NB4 (cell line): ENCODE data around the gene FAM240A.

Experiments
- DNase-seq: peaks from one replicate; pipeline ENCODE4 v3.0.0; 2010; ENCODE audit warnings: low read depth
- H3K4me3 ChIP-seq: one replicate; pipeline ENCODE4 v1.5.1; 2011; ENCODE audit warnings: mild to moderate bottlenecking, low read depth, low read length, moderate library complexity
- MYC ChIP-seq: IDR thresholded peaks from 2 replicates; pipeline ENCODE4 v1.6.1; 2011; ENCODE audit warnings: low read depth, low read length
- POLR2A ChIP-seq: IDR thresholded peaks from 2 replicates; pipeline ENCODE4 v1.6.1; 2011; ENCODE audit warnings: mild to moderate bottlenecking; ENCODE audit not compliant: insufficient read length; ENCODE audit errors: extremely low read depth
- TF ChIP-seq, protein P1 (sequence below): IDR thresholded peaks from one replicate; pipeline ENCODE4 v1.5.1; 2012; ENCODE audit warnings: low read depth, low read length
- TF ChIP-seq, protein P2 (sequence below): IDR thresholded peaks from 2 replicates; pipeline ENCODE4 v1.6.1; 2011; ENCODE audit warnings: low read depth, low read length

FAM240A gene

DNA sequence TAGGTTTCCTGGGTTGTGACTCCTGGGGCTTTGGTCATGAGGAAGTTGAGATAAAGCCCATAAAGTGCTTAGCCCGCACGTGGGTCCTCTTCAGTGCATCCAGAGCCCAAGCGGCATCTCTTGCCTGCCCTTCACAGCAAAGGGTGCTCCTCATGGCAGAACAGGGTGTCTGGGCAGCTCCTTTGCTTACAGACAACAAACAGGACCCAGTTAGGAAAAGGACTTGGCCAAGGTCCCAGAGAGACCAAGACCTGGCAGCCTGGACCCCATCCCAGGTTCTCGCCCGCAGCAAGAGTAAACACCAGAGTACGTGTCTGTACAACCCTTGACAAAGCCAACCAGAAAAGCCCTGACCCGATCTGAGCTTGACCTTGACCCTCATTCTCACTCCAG lies 54.1 kb downstream of the FAM240A start:
- DNase-seq: no peak
- TF ChIP-seq, protein P1, sequence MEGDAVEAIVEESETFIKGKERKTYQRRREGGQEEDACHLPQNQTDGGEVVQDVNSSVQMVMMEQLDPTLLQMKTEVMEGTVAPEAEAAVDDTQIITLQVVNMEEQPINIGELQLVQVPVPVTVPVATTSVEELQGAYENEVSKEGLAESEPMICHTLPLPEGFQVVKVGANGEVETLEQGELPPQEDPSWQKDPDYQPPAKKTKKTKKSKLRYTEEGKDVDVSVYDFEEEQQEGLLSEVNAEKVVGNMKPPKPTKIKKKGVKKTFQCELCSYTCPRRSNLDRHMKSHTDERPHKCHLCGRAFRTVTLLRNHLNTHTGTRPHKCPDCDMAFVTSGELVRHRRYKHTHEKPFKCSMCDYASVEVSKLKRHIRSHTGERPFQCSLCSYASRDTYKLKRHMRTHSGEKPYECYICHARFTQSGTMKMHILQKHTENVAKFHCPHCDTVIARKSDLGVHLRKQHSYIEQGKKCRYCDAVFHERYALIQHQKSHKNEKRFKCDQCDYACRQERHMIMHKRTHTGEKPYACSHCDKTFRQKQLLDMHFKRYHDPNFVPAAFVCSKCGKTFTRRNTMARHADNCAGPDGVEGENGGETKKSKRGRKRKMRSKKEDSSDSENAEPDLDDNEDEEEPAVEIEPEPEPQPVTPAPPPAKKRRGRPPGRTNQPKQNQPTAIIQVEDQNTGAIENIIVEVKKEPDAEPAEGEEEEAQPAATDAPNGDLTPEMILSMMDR: no peak
- no peak for TF ChIP-seq MYC
- TF ChIP-seq, protein P2, sequence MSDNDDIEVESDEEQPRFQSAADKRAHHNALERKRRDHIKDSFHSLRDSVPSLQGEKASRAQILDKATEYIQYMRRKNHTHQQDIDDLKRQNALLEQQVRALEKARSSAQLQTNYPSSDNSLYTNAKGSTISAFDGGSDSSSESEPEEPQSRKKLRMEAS: no peak
- no peak for TF ChIP-seq POLR2A
- no peak overlapping the region for H3K4me3 ChIP-seq

DNA sequence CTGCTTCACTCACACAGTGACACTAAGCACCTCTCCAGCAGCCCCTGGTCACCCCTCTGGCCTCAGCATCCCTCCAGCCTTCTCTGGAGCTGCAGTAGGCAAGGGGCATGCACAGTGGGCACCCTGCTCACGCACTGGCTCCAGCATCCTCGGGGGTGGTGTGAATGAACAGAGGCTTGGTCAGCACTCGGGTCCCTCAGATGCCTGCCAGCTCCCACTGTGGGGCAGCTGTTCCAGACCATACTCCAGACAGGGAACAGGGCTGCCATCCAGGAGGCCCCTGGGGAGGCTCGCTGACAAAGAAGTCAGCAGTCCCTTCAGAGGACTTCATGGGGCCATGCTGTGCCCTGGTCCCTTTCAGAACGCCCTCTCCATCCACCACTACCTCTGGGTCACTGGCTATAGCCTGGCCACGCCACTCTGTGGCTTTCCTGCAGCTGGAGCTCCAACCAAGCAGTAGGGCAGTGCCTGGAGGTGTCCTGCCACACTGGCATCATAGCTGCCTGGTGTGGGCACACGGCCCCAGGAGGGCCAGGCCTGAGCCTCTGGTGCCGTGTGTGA lies 54.8 kb downstream of the FAM240A start:
- DNase-seq: no peak
- no peak for TF ChIP-seq MYC
- TF ChIP-seq POLR2A: no peak
- TF ChIP-seq, protein P2: no peak
- TF ChIP-seq, protein P1: no peak
- no peak overlapping the region for H3K4me3 ChIP-seq

DNA sequence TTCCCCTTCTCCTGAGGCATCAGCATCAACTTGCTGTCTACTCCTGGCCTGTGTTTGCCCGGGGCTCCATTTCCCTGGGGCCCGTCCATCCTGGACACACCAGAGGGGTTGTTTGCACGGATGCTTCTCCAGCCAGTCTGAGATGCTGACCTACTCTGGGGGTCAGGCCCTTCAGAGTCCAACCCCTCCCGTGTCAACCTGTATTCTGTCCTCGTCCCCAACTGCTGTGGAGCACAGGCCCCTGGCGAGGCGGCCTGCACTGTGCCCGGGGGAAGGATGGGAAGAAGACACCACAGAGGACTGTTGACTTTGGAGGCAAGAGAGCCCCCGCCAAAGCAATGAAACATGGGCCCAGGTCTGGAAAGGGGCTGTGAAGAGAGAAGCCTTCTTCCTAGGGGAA lies 55.3 kb downstream of the FAM240A start:
- no peak overlapping the region for H3K4me3 ChIP-seq
- DNase-seq: no peak
- no peak for TF ChIP-seq MYC
- TF ChIP-seq POLR2A: no peak
- TF ChIP-seq, protein P2: no peak
- TF ChIP-seq, protein P1: no peak

DNA sequence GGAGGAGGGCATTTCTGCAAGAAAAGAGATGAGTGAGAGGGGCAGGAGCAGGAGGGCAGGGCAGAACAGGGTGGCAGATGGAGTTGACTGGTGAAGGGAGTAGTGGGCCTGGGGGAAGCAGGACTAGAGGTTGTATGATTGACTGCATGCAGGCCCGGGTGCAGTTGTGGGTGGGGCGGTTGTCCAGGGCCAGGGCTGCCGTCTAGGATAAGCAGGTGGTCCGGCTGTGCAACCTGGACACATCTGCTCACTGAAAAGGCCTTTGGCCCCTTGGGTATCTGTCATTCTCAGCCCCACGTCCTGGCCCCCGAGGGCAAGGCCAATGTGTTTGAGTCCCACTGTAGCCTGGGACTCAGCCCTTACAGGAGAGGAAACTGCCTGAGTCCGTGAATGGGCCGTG lies 55.8 kb downstream of the FAM240A start:
- no peak for DNase-seq
- TF ChIP-seq, protein P1: no peak
- TF ChIP-seq MYC: no peak
- TF ChIP-seq, protein P2: no peak
- TF ChIP-seq POLR2A: no peak
- H3K4me3 ChIP-seq: no peak overlapping the region

DNA sequence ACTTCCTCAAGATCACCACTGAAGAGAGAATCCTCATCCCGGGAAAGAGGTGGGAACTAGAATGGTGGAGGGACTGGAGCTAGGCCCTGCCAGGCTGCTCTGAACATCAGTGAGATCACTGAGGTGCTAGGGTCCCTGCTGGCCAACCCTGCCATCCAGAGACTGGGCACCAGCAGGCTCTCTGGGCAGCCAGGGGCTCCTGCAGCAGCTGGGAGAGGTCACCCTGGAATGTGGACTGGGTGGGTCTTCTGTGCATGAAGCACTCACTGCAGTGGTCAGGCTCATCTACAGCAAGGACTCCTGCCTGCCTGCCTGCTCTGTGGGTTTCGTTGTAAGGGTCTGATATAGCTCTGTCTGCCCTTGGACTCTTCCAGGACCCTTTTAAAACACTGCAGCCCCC lies 56.3 kb downstream of the FAM240A start:
- no peak overlapping the region for H3K4me3 ChIP-seq
- no peak for DNase-seq
- TF ChIP-seq, protein P1: no peak
- no peak for TF ChIP-seq MYC
- no peak for TF ChIP-seq POLR2A
- TF ChIP-seq, protein P2: no peak
